Measurements from ENCODE around the gene CDC25B. TPM values are rescaled to one million over a fixed set of nuclear protein-coding genes. Genes with fewer than 3 reads are reported as not detected.
A peak's percentile ranks its signal among the peaks of the same experiment; 100 is the strongest.

The CDC25B gene
- total and polyA plus RNA-seq, 2 of the 8 experiments (the other 6 are each of a cell fraction or from before 2014, with no cell fraction given), result 21.7 to 31.2 TPM

DNA sequence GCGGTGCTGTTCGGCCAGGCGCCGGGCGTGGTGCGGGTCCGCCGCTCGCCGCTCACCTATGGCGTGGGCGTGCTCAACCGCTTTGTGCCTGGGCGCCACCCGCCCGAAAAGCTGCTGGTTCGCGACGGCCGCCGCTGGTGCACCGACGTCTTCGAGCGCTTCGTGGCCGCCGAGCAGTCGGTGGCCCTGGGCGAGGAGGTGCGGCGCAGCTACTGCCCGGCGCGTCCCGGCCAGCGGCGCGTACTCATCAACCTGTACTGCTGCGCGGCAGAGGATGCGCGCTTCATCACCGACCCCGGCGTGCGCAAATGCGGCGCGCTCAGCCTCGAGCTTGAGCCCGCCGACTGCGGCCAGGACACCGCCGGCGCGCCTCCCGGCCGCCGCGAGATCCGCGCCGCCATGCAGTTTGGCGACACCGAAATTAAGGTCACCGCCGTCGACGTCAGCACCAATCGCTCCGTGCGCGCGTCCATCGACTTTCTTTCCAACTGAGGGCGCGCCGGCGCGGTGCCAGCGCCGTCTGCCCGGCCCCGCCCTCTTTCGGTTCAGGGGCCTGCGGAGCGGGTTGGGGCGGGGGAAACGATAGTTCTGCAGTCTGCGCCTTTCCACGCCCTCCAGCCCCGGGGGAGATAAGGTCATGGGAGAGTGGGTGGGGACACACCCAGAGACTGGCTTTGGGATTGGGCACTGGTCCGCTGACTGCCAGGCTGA, 44.3 kb upstream of the CDC25B start (continued):
- no peak for TF ChIP-seq NANOG (IDR thresholded peaks at IDR 0.05; ENCODE audit: insufficient read depth, low read depth, low read length, poor library complexity, severe bottlenecking)
- no peak for TF ChIP-seq SIRT6 (IDR thresholded peaks at IDR 0.05; ENCODE audit: low read length)
- TF ChIP-seq SP1 (IDR thresholded peaks at IDR 0.05; ENCODE audit: low read depth, low read length), result no peak
- no peak for TF ChIP-seq MAFK (IDR thresholded peaks at IDR 0.05; ENCODE audit: low read depth, low read length)
- no peak for TF ChIP-seq HDAC2 (IDR thresholded peaks at IDR 0.05; ENCODE audit: borderline replicate concordance in 1 of 2, low read depth in 2 of 2, low read length in 2 of 2)
- TF ChIP-seq PHF8 (conservative IDR thresholded peaks at IDR 0.05; ENCODE audit: low read depth, low read length), result no peak
- no peak for TF ChIP-seq CBX5 (IDR thresholded peaks at IDR 0.05; ENCODE audit: low read depth, low read length)
- no peak for TF ChIP-seq SP2 (IDR thresholded peaks at IDR 0.05; ENCODE audit: low read length)
- no peak for TF ChIP-seq RFX5 (IDR thresholded peaks at IDR 0.05; ENCODE audit: borderline replicate concordance, low read depth, low read length)
- TF ChIP-seq SAP30 (IDR thresholded peaks at IDR 0.05; ENCODE audit: insufficient read depth, insufficient replicate concordance, low read length), result no peak
- no peak for TF ChIP-seq TAF7 (optimal IDR thresholded peaks at IDR 0.05; ENCODE audit: borderline replicate concordance, low read depth, low read length)
- TF ChIP-seq CHD1 (IDR thresholded peaks at IDR 0.05; ENCODE audit: low read depth, low read length), result no peak
- TF ChIP-seq EP300 (IDR thresholded peaks at IDR 0.05; ENCODE audit: borderline replicate concordance in 1 of 2, low read depth in 2 of 2, low read length in 2 of 2), result no peak
- no peak for TF ChIP-seq RXRA (IDR thresholded peaks at IDR 0.05; ENCODE audit: insufficient read depth, low read depth, low read length)
- no peak for TF ChIP-seq JUND (IDR thresholded peaks at IDR 0.05; ENCODE audit: low read length)
- TF ChIP-seq NRF1 (IDR thresholded peaks at IDR 0.05; ENCODE audit: low read depth, low read length), result 0 out of 2 replicates have a peak, but pooled peaks have one; percentile 15
- no peak for TF ChIP-seq POLR2AphosphoS5 (IDR thresholded peaks at IDR 0.05; ENCODE audit: low read depth, low read length)
- no peak for TF ChIP-seq GABPA (IDR thresholded peaks at IDR 0.05; ENCODE audit: borderline replicate concordance, insufficient read depth, low read length)
- TF ChIP-seq POU5F1 (IDR thresholded peaks at IDR 0.05; ENCODE audit: low read depth, low read length), result no peak
- no peak; the same call in 1 of the 2 replicates for TF ChIP-seq SUZ12 (IDR thresholded peaks at IDR 0.05; ENCODE audit: low read length)
- TF ChIP-seq, protein P1, sequence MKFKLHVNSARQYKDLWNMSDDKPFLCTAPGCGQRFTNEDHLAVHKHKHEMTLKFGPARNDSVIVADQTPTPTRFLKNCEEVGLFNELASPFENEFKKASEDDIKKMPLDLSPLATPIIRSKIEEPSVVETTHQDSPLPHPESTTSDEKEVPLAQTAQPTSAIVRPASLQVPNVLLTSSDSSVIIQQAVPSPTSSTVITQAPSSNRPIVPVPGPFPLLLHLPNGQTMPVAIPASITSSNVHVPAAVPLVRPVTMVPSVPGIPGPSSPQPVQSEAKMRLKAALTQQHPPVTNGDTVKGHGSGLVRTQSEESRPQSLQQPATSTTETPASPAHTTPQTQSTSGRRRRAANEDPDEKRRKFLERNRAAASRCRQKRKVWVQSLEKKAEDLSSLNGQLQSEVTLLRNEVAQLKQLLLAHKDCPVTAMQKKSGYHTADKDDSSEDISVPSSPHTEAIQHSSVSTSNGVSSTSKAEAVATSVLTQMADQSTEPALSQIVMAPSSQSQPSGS (IDR thresholded peaks at IDR 0.05; ENCODE audit: low read length), result no peak
- TF ChIP-seq CBX8 (IDR thresholded peaks at IDR 0.05; ENCODE audit: borderline replicate concordance, low read depth, low read length), result no peak

All from H1 (cell line).